HG02571 (cell line): ENCODE measurements around the gene TRIM14.

ENCODE experiments used
- ATAC-seq: cut with Tn5 transposase; IDR thresholded peaks from one replicate; pipeline ENCODE4 v1.9.1; 2021; ENCODE audit warnings: mild to moderate bottlenecking, moderate library complexity; ENCODE audit not compliant: unreplicated experiment

Gene TRIM14

DNA sequence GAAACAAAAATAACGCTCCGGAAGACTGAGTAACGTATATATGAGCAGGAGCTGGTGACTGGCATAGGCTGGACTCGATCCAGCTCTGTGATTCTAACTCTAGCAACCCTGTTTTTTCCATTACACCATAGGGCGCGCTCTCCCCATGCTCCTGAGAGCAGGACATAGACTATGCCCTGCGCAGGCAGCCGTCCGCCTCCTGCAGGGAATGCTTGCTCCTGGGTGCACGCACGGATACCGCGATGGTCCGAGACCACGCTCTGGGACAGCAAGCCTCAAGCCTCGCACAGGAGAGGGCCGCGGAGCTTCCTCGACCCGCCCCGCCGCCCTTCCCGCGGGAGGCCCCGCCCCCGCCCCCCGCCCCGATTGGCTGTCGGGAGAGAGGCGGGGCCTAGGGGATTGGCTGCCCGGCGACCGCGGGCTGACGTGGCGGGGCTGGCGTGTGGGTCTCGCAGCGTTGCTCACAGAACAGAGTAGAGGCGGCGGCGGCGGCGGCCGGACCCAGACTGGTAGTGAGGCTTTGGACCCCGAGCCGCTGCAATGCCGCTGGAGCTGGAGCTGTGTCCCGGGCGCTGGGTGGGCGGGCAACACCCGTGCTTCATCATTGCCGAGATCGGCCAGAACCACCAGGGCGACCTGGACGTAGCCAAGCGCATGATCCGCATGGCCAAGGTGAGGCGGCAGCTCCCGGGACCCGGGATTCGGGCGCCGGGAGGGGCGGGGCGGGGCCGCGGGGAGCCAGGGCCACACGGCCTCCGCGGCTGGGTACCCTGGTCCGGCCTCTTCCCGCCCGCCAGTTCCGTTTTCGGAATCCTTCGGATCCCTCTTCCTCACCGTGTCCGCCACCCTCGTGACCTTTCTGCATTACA is 62.5 kb downstream of the TRIM14 start, which contains the start of gene NANS:
Gene NANS, plus strand, starts transcription at position 464 of the 869 bp plus-strand sequence. Its CDS starts 77 bp downstream, at position 541.
- ATAC-seq, result peak; percentile 93

GRCh38 chr9:98054376-98054951 is 64.6 kb downstream of the TRIM14 start:
- ATAC-seq, result no peak

GRCh38 chr9:98050351-98050750 is 68.7 kb downstream of the TRIM14 start:
- ATAC-seq, result no peak

GRCh38 chr9:98049288-98050072 is 69.5 kb downstream of the TRIM14 start:
- no peak for ATAC-seq

- ATAC-seq, result no peak
Observed at GRCh38 chr9:98047002-98047401, 72.0 kb downstream of the TRIM14 start.

DNA sequence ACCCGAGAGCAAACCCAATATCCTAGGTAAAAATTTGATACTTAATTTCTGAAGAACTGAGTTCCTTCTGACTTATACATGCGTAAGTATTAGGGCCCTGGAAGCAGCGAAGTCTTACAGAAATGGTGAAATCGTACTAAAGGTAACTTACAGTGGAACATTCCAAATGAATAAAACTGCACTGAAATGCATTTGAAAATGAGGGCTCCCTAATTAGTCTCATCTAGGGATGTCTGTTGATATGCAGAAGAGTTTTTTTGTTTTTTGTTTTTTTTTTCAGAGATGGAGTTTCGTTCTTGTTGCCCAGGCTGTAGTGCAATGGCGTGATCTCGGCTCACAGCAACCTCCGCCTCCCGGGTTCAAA is 72.9 kb downstream of the TRIM14 start:
- ATAC-seq, result no peak

DNA sequence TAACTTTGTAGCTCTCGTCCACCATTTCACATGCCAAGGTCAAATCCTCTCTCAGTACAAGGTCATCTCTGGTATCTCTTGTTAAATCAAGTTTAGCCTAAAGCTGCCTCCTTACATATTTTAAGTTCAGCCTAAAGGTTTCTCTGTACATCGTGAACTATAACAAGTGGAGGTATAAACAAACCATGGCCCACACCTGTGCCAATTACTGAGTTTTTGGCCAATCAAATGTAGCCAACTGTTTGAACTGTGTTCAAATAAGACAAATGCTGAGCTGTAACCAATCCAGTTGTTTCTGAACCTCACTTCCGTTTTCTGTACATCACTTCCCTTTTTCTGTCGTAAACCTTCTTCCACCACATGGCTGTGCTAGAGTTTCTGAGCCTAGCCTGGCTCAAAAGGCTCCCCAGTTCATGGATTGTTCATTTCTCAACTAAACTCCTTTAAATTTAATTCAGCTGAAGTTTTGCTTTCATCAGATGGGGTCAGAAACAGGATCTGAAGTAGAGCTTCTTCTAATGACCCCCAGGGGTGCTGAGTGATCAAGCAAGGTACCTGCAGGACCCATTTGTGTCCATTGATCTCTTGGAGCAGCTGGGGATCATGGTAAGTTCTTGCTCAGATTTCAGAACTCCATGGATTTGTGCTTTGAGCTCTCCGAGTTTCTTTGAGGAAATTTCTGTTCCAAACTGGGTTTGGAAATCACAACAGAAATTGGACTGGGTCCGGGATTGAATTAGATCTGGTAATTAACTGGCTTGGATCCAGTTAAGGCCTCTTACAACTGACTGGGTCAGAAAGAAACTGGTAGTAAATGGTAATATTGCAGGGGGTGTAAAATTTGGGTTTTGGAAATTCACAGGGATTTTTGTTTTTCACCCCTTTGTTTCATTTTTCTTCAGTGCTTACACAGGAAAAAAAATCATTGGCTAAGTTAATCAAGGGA is 73.5 kb downstream of the TRIM14 start:
- ATAC-seq, result peak; percentile 72

- ATAC-seq, result no peak
Observed at GRCh38 chr9:98043915-98044314, 75.1 kb downstream of the TRIM14 start.

- ATAC-seq, result no peak
Observed at GRCh38 chr9:98040212-98040611, 78.8 kb downstream of the TRIM14 start.

DNA sequence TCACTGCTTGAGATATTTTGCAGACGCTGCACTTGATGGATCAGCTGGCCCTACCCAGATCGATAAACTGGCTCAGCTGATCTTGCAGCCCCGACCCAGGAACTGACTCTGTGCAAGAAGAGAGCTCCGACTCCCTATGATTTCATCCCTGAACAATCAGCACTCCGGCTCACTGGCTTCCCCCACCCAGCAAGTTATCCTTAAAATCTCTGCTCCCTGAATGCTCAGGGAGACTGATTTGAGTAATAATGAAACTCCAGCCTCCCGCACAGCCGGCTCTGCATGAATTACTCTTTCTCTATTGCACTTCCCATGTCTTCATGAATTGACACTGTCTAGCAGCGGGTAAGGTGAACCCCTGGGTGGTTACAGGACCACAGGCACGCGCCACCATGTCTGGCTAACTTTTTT is 79.4 kb downstream of the TRIM14 start:
- ATAC-seq, result no peak

DNA sequence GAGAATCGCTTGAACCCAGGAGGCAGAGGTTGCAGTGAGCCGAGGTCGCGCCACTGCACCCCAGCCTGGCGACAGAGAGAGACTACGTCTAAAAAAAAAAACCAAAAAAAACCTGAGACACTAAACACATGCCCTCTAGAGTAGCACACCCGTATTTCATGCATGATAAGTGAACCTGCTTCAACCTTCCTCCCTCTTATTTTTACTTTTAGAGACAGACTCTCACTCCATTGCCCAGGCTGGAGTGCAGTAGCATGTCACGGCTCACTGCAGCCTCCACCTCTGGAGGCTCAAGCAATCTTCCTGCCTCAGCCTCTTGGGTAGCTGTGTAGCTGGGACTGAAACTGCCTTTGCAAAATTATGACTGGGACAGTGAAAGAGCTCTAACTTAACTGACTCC is 80.1 kb downstream of the TRIM14 start:
- no peak for ATAC-seq

DNA sequence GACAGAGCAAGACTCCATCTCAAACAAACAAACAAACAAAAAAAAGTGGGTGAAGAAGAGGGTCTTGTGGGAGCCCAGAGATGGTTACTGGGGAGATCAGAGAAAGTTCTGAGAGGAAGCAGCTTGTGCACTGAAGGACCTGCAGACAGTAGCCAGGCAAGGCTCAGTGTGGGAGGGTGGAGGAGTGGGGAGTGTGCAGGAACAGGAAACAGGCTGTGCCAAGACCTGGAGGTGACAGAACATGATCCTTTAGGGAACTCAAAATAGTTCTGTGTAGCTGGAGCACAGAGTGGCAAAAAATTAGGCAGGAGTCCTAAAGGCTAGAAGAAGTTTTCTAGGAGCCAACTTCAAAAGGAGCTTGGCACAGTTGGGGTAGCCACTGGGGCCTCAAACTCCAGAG is 81.7 kb downstream of the TRIM14 start:
- ATAC-seq, result no peak

DNA sequence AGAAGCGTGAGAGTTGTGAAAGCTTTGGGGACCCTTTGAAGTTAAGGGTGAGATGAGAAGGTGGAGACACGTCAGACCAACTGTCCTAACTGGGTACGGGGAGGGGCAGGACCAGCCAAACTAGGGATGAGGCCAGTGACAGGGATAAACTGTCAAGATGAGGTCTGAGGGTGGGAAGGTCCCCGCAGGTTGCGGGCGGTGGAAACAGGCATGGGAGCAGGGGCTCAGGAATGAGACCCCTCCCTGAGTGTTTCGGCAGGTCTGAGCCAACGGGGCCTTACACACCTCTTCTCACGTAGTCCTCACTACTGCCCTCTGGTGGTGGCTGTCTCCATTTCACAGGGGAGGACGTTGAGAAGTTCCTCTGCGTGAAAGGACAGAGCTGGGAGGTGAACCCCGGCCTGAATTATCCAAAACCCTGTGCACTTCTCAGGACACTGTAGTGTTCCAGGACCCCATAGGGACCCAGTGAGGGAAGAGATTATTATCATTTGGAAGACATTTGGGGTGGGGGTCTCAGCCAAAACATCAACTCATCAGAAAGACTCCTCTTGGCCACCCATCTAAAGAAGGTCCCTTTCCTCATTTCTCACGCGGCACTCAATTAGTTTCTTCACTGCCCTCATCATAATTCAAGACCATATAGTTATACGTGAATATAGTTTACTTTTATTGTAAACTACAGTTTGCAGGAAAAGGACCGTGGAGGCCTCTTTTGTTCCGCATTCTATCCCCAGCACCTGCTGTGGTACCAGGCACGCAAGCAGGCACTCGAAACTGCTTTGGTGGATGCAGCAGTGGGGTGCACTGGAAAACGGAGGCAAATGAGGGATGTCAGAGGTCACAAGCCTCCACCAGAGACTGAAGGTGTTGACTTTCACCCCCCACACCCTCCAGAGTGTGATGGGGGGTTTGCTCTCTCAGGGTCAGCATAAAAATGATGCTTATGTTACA is 84.2 kb downstream of the TRIM14 start:
- ATAC-seq, result no peak

DNA sequence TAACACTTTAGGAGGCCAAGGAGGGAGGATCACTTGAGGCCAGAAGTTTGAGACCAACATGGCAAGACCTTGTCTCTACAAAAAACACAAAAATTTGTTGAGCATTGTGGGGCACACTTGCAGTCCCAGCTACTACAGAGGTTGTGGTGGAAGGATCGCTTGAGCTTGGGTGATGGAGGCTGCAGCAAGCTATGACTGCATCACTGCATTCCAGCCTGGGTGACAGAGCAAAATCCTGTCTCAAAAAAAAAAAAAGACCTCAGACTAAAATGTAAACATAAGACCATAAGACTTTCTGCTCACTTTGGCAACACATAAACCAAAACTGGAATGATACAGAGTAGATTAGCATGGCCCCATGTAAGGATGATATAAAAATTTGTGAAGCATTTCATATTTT is 87.1 kb downstream of the TRIM14 start:
- no peak for ATAC-seq

DNA sequence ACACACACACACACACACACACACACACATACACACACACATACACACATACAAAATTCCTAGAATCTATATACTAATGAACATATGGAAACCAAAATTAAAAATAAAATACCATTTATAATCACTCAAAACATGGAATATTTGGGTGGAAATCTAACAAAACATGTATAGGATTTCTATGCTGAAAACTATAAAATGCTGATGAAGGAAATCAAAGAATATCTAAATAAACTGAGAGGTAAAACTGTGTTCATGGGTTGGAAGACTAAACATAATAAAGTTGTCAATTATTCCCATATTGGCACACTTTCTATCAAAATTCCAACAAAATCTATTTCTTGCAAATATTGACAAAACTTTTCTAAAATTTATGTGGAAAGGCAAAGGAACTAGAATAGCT is 87.9 kb downstream of the TRIM14 start:
- no peak for ATAC-seq

GRCh38 chr9:98024702-98025101 is 94.3 kb downstream of the TRIM14 start:
- no peak for ATAC-seq

DNA sequence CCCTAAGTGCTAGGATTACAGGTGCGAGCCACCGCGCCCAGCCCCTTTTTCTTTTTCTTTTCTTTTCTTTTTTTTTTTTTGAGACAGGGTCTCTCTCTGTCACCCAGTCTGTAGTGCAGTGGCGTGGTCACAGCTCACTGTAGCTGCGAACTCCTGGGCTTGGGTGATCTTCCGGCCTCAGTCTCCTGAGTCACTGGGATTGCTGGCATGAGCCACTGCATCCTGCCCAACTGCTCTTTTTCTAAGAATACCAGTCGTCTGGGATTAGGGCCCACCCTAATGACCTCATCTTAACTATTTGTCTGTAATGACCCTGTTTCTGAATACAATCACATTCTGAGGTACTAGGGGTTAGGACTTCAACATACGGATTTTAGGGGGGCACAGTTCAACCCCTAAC is 96.6 kb downstream of the TRIM14 start:
- ATAC-seq, result no peak

GRCh38 chr9:98021306-98022040 is 97.5 kb downstream of the TRIM14 start:
- no peak for ATAC-seq
